Stimulated activated CD4-positive, alpha-beta T cell treated with anti-CD3 and anti-CD28 coated beads, Interleukin-1b, Interleukin-23, amount 100 ng/mL, for 4 hours (primary cell): ENCODE results near the gene SRSF9.
"Not testable (repeated sequence)": the region's sequence is repeated elsewhere in the genome, so short reads cannot be mapped to it uniquely, and the experiment has no call there.

Source experiments
- DNase-seq, 2 donors: peaks; one replicate each; pipeline ENCODE4 v3.0.0-alpha.2; 2020; ENCODE audit warnings: low read depth in 2 of 2

The SRSF9 gene

GRCh38 chr12:120481022-120481767 lies 11.6 kb upstream of the SRSF9 start:
- DNase-seq = no peak

DNA sequence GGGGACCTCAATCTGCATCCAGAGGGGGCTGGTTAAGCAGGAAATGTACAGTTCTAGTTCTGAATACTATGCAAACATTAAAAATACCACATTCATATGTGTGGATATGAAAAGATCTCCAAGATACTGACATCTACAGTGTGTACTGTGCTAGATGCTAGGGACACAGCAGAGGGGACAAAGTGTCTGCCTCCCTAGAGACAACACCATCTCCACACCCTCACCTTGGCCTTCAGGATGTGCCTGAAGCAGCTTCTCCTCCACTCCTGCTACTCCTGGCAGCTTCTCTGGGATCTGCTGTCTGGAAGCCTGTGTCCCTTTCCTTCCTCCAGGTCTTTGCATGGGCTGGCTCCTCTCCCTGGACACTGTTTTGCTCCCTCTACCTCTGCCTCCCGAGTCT lies 10.7 kb upstream of the SRSF9 start:
- no peak for DNase-seq

DNA sequence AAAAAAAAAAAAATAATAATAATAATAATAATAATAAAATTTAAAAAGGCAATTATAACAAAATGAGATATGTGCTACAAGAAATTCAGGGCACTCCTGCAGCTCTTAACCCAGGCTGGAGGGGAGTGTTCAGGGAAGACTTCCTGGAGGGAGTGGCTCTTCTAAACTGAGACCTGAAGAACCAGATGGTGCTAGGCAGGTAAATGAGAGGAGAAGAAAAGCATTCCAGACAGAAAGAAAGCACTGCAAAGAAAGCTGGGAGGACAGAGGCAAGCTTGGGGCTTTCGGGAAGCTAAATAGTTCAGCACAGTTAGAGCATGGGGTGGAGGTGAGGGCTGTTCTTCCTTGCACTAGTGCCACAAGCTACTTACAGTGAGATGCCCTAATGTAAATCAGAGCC lies 9.9 kb upstream of the SRSF9 start:
- DNase-seq = no peak

- no peak for DNase-seq
These were observed 6.1 kb upstream of the SRSF9 start for GRCh38 chr12:120475643-120476042.

DNA sequence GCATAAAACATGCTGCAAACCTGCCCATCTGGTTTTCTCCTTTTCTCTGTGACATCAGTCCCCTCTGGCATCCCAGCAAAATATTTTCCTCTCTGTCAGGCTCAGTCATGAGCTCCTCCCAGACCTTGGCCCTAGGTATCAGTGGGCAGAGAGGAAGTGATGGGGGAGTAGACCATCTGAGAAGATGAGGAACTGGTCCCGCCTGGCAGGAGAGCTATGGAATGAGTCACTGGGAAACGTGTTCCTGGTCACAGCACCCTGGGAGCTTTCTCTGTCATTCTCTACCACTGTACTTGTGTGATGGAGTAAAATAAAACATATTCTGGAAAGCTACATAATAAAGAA lies 5.0 kb upstream of the SRSF9 start:
- DNase-seq = no peak

DNA sequence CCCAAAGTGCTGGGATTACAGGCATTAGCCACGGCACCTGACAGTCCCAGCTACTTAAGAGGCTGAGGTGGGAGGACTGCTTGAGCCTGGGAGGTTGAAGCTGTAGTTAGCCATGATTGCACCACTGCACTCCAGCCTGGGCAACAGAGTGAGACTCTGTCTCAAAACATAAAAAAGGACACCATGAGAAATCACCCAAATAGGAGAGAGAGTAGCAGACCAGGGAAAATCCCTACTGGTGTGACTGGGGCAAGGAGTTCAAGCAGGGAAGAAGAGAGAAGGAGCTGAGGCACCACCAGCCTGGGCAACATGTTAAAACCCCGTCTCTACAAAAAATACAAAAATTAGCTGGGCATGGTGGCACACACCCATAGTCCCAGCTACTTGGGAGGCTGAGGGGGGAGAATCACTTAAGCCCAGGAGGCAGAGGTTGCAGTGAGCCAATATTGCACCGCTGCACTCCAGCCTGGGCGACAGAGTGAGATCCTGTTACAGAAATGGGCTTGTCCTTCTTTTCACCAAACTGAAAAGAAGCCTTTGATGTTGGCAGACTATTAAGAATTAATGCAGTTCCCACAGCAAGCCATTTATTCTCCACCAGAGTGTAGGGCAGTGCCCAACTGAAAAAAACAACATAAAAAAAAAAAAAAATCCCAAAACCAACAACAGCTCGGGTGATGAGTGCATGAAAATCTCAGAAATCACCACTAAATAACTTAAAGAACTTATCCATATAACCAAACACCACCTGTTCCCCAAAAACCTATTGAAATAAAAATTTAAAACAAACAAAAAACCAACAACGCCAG lies 4.5 kb upstream of the SRSF9 start:
- DNase-seq = no peak

DNA sequence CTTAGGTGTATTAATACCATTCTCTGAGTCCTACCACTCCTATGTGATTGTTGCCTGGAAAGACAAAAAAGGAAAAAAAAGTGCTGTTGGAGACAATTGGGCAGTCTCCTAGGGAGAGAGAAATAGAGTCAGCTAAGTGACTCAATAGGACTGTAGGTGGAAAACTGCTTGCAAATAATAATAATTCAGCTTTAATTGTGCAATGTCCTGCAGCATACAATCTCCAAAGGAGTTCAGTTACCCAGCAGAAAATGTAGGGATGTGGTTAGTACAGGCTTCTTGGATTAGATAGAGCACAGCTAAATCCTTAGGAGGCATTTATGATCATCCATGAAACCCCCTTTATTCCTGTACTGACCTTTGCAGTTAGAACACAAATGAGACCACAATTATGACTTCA lies 3.0 kb upstream of the SRSF9 start:
- DNase-seq = no peak

DNA sequence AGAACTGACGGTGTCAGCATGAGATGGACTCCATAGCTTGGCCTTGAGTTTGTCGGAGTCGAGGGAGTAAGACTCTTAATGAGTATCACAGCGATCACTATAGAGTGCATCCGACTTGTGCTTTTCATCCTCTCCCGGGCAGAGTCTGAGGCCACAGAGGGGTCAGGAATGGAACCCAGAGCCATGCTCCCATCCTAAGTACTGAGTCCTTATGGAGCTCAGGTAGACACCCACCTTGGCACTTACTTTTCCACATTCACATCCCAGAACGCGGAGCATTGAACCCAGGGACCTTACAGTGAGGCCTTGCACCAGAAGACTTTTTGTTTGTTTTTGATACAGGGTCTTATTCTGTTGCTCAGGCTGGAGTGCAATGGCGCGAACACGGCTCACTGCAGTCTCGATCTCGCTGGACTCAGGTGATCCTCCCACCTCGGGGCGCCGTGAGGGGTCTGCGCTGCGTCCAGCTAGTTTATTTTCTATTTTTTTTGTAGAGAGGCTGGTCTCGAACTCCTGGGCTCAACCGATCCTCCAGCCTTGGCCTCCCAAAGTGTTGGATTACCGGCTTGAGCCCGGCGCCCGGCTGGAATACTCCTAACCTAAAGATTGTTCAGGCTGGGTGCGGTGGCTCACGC lies 719 bp upstream of the SRSF9 start:
- no peak for DNase-seq

DNA sequence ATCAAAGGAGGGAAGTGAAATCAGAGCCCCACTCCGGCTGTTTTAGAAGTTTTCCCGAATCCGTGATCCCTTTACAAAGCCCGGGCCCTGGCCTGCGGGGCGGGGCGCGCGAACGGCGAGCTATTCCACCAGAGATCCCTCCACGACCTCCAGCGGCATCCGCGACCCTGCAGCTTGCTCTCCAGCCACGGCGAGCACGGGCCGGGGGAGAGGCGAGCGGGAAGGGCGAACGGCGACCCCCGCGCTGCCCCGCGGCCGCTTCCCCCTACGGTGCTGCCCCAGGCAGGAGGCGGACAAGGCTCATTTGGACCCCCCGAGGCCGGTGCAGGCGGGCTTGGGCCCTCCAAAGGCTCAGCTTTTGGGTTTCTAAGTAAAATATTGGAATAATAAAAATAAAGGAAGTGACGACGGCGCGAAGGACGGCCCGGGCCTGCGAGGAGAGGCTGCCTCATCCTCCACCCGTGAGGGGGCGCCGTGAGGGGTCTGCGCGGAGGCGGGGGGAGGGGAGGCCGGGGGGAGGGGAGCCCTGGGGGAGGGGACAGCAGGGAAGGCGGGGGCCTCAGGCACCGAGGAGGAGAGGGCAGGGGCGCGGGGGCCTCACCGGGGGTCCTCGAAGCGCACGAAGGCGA lies 613 bp downstream of the SRSF9 start:
- peak; percentile 49 to 51 for DNase-seq

- no peak for DNase-seq
These were observed 1.2 kb downstream of the SRSF9 start for GRCh38 chr12:120468325-120468820.

GRCh38 chr12:120467439-120467838 lies 2.1 kb downstream of the SRSF9 start:
- no peak for DNase-seq

- DNase-seq = peak in 1 of 2 donors; percentile 24
These were observed 2.8 kb downstream of the SRSF9 start for GRCh38 chr12:120466560-120467315.

GRCh38 chr12:120465756-120466155 lies 3.8 kb downstream of the SRSF9 start:
- DNase-seq = no peak

DNA sequence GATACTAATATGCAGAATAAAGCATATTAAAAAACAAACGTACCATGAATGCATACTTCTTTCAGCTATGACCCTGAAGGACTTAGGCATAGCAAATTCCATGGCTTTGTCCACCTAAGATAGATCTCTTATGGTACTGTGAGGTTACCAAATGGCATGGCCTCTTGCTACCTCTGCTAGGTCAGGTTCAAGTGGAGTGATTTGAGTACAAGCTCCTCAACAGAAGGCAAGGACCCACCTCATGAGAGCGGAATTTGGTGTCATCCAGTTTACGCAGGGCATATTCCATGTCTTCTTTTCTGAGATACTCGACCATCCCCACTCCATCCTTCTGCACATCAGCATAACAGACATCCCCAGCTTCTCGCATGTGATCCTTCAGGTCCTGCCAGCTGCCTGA lies 5.8 kb downstream of the SRSF9 start:
- no peak for DNase-seq

DNA sequence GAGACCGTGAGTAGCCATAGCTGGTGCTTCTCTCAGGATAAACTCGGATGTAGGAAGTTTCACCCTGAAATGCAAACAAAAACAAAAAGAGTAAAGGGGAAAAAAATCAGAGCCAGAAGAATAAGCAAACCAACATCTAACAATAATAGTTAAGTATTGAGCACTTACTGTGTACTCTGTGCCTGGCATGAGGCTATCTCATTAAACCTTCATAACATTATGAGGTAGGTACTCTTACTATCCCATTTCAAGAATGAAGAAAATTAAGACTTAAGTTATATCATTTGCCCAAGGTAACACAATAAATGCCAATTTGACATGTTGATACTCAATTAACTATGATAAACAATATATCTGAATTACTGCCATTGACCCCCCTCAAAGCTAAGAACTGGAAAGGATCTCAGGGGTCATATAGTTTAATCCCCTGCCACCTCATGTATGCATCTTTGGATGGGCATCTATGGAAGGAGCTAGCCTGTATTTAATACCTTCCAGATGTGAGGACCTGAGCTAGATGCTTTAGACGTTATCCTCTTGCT lies 7.4 kb downstream of the SRSF9 start:
- DNase-seq = no peak

GRCh38 chr12:120460157-120460556 lies 9.4 kb downstream of the SRSF9 start:
- DNase-seq = no peak

DNA sequence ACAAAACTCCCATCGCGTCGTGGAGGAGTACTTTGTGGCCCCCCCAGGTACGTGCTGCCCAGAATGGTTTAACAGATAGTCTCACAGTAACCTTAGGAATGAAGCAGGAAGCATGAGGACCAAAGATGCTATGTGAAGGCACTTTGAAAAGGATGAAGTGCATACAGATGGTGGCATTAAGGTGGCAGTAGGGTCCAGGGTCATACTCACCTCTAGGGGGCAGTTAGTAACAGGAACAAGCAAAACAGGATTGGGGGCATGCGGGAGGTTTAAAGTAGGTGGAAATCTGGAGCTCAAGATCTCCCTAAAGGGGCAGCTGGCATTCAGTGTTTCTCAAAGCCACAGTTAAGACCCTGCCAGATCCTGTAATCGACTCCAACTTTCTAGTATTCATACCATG lies 12.4 kb downstream of the SRSF9 start:
- DNase-seq = no peak

DNA sequence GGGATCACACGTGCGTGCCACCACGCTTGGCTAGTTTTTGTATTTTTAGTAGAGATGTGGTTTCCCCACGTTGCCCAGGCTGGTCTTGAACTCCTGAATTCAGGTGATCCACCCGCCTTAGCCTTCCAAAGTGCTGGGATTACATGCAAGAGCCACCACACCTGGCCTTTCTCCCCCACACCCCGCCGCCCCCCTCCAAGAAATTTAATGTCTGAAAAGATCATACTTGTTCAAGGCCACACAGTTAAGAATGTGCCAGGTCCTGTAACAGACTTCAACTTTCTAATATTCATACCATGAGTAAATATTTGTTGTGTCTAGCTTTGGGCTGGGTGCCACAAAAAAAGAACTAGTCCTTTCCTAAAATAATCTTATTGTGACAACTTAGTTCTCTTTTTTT lies 14.2 kb downstream of the SRSF9 start:
- no peak for DNase-seq

- no peak for DNase-seq
These were observed 15.6 kb downstream of the SRSF9 start for GRCh38 chr12:120453977-120454376.

DNA sequence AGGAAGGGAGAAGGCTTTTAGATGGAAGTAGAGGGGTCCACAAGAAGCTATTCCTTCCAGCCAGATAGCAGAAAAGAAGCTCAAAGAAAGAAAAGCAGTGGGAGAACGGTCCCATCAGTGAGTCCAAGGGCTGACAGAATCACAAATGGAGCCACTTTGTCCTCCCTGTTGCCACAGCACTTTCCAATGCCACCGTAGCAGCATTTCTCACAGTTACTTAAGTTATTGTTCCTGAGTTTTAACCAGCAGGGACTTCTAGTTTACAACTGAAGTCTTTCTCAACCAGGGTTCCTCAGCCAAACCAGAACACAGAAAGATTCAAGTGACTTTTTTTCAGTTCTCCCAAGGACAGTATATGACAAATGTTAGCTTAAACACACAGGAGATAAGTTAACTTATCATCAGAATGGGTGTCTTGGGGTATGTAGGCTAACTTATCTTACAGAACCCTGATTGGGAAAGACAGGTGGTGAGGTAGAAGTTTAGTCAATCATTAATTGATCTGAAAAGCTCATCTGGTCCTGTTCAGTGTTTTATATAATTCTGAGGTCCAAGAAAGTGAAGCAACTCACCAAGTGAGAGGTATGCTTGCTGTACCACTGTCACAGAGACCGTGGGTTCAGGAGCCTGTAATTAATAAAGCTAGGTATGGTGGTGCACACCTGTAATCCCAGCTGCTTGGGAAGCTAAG lies 16.3 kb downstream of the SRSF9 start:
- no peak for DNase-seq

DNA sequence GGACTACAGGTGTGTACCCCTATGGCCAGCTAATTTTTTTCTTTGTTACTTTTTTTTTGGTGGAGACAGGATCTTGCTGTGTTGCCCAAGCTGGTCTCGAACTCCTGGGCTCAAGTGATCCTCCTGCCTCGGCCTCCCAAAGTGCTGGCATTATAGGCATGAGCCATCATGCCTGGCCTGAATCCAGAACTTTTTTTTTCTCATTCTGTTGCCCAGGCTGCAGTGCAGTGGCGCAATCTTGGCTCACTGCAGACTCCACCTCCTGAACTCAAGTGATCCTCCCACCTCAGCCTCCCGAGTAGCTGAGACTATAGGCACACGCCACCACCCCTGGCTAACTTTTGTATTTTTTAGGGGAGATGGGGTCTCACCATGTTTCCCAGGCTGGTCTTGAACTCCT lies 17.0 kb downstream of the SRSF9 start:
- not testable (repeated sequence) for DNase-seq
